ENCODE measurements around the gene EPG5. TPM values are rescaled to one million over a fixed set of nuclear protein-coding genes. Genes with fewer than 3 reads are reported as not detected.

EPG5 gene
- polyA plus RNA-seq, 1 of the 3 experiments (the other 2 are of a cell fraction), result 13.6 TPM

- 98% methylated on average over 4 of the region's 5 CpGs for WGBS (ENCODE audit: low lambda C conversion rate)
- DNase-seq, result no peak
- Histone ChIP-seq H3K9ac (no peak overlapping the region), H3K27me3 (ENCODE audit: insufficient read depth) (no peaks in the 10 kb centered on the region), H3K9me2 (no peaks in the 10 kb centered on the region), H2AFZ (ENCODE audit: low read depth) (no peak overlapping the region), H3K36me3 (replicated peaks in 1 of 2; ENCODE audit: control insufficient read depth in 1 of 2, insufficient read depth in 2 of 2, low read length in 1 of 2) (peaks cover 58 to 70% of the 10 kb centered on the region in 2 experiments), H3K79me2 (ENCODE audit: insufficient read depth) (no peaks in the 10 kb centered on the region), H3K4me3 (ENCODE audit: low read depth in 2 of 2, low read length in 1 of 2) (no peak overlapping the region), H3K4me2 (no peak overlapping the region), H3F3A (replicated peaks; ENCODE audit: insufficient read depth) (no peaks in the 10 kb centered on the region), H3K4me1 (ENCODE audit: control insufficient read depth in 1 of 2, insufficient read depth in 2 of 2, low read depth in 1 of 2, low read length in 1 of 2) (no peaks in the 10 kb centered on the region), H4K20me1 (ENCODE audit: insufficient read depth) (no peaks in the 10 kb centered on the region), H3K27ac (ENCODE audit: low read depth in 2 of 2, low read length in 1 of 2) (no peak overlapping the region), H3K9me3 (no peaks in the 10 kb centered on the region)
- TF ChIP-seq USF1 (IDR thresholded peaks at IDR 0.05; ENCODE audit: borderline replicate concordance, low read depth) (no peak), ZBTB33 (IDR thresholded peaks at IDR 0.05; ENCODE audit: borderline replicate concordance, low read depth) (no peak), POLR2AphosphoS5 (IDR thresholded peaks at IDR 0.05; ENCODE audit: low read depth, low read length) (no peak), MEF2A (IDR thresholded peaks at IDR 0.05; ENCODE audit: borderline replicate concordance, low read depth) (no peak), FOXM1 (IDR thresholded peaks at IDR 0.05; ENCODE audit: low read depth) (no peak), FOSL2 (IDR thresholded peaks at IDR 0.05; ENCODE audit: borderline replicate concordance, low read depth) (no peak), RAD21 (IDR thresholded peaks at IDR 0.05; ENCODE audit: low read length) (no peak), ELF1 (IDR thresholded peaks at IDR 0.05) (no peak), GABPA (IDR thresholded peaks at IDR 0.05; ENCODE audit: low read depth) (no peak), YY1 (IDR thresholded peaks at IDR 0.05; ENCODE audit: low read depth) (no peak)
- CTCF ChIA-PET, result no interaction called here
- POLR2A ChIA-PET, result no interaction called here
Measured at GRCh38 chr18:45852631-45853030, 114.5 kb downstream of the EPG5 start.

- no peak for DNase-seq
- H3K36me3 ChIP-seq (replicated peaks in 1 of 2; ENCODE audit: control insufficient read depth in 1 of 2, insufficient read depth in 2 of 2, low read length in 1 of 2), result peaks cover 51 to 64% of the 10 kb centered on the region in 2 experiments
- CTCF ChIA-PET, result interaction anchor here (1.1 to 1.6 kb wide), 2 partner anchors 189 to 223 kb away, joined by 3 read pairs; no protein-coding TSS in a partner anchor
- no peak overlapping the region for H2AFZ ChIP-seq (ENCODE audit: low read depth)
- POLR2A ChIA-PET, result no interaction called here
- H3K27ac ChIP-seq (ENCODE audit: low read depth in 2 of 2, low read length in 1 of 2), result no peak overlapping the region
- 85% methylated on average over 10 of the region's 10 CpGs for WGBS (ENCODE audit: low lambda C conversion rate)
- no peak overlapping the region for H3K4me3 ChIP-seq (ENCODE audit: low read depth in 2 of 2, low read length in 1 of 2)
- H3F3A ChIP-seq (replicated peaks; ENCODE audit: insufficient read depth), result no peaks in the 10 kb centered on the region
- H3K9me3 ChIP-seq, result no peaks in the 10 kb centered on the region
- H4K20me1 ChIP-seq (ENCODE audit: insufficient read depth), result no peaks in the 10 kb centered on the region
- H3K9ac ChIP-seq, result no peak overlapping the region
- no peaks in the 10 kb centered on the region for H3K9me2 ChIP-seq
- no peak overlapping the region for H3K4me2 ChIP-seq
- H3K79me2 ChIP-seq (ENCODE audit: insufficient read depth), result no peaks in the 10 kb centered on the region
- no peaks in the 10 kb centered on the region for H3K27me3 ChIP-seq (ENCODE audit: insufficient read depth)
- no peaks in the 10 kb centered on the region for H3K4me1 ChIP-seq (ENCODE audit: control insufficient read depth in 1 of 2, insufficient read depth in 2 of 2, low read depth in 1 of 2, low read length in 1 of 2)
- TF ChIP-seq NRF1 (IDR thresholded peaks at IDR 0.05; ENCODE audit: low read depth, low read length), result no peak
- TF ChIP-seq YY1 (IDR thresholded peaks at IDR 0.05; ENCODE audit: low read depth), result no peak
- TF ChIP-seq CTCF (IDR thresholded peaks at IDR 0.05), result no peak
- no peak for TF ChIP-seq ZBTB33 (IDR thresholded peaks at IDR 0.05; ENCODE audit: borderline replicate concordance, low read depth)
- no peak for TF ChIP-seq TAF1 (IDR thresholded peaks at IDR 0.05; ENCODE audit: borderline replicate concordance, low read depth, low read length)
- no peak for TF ChIP-seq MAX (IDR thresholded peaks at IDR 0.05; ENCODE audit: low read depth)
- no peak for TF ChIP-seq FOXJ3 (CRISPR knock-in tag; IDR thresholded peaks at IDR 0.05)
- no peak for TF ChIP-seq RXRA (IDR thresholded peaks at IDR 0.05; ENCODE audit: borderline replicate concordance, low read depth)
- TF ChIP-seq NFIC (IDR thresholded peaks at IDR 0.05; ENCODE audit: borderline replicate concordance), result no peak
- TF ChIP-seq USF2 (IDR thresholded peaks at IDR 0.05; ENCODE audit: borderline replicate concordance, low read depth, low read length), result no peak
- TF ChIP-seq TCF12 (IDR thresholded peaks at IDR 0.05), result no peak
- TF ChIP-seq EZH2phosphoT487 (IDR thresholded peaks at IDR 0.05; ENCODE audit: borderline replicate concordance, low read depth), result no peak
Measured at GRCh38 chr18:45851161-45851925, 115.8 kb downstream of the EPG5 start.

All from SK-N-SH (cell line).